Central memory CD4-positive, alpha-beta T cell (primary cell): ENCODE measurements around the gene MRGPRE.

Experiments used
- DNase-seq: peaks from one replicate; pipeline ENCODE4 v3.0.0; 2022

MRGPRE gene

DNA sequence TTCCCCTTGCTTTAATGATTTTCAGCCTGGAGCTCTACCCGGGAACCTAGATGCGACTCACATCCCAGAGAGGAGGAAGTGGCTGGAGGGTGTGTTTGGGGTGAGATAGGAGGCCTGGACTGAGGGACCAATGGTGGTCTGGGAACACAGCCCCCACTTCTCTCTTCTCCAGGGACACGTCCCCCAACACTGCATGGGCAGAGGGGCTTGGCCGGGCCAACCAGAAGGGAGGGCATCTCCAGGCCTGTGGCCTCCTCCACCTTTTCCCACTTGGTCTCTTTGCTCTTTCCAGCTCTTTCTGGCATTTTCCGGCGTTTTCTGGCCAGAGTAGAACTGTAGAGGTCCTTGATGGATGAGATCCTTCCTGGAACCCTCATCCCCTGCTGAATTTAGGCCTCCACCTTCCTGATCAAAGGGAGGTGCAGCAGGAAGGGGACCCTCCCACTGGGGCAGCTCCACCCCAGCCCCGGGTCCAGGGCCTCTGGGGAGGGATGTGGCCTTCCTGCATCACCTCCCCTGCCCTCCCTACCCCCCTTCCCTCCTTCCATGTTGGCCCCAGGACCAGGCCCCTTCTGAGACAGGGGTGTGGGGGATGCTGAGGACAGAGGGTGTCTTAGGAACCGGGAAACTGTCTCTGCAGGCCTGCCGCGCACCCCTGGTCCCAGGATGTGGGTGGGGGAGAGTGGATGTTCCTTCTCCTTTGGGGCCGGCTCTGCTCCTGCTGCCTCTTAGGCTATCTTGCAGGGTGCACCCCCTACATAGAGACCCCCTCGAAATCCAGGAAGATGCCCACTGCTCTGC is 38.0 kb downstream of the MRGPRE start:
- DNase-seq: no peak

DNA sequence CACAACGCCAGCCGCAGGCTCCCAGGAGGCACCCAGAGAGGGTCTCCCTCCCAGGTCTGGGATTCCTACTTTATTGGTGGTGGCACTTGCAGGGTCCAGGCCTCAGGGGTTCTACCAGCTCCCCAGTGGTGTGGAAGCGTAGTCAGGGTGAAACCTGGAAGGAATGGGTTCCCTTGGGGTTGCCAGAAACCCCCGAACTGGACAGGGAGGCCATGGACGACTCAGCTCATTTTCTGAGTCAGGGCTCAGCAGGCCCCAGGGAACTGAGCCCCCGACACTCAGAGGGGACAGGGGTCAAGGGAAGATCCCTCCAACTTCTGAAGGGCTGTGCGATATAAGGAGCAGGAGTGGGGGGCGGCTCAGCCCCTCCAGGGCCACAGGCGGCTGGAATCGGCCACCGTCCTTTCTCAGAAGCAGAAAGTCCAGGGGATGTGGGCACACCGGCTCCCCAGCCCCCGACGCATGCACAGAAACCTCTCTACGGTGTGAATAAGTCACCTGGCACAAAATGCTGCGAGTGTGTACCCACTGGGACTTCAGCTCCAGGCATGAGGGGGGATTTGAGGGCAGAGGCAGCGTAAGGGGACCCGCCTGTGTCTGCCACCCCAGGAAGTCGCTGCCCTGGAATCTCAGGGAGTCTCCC is 38.7 kb downstream of the MRGPRE start:
- no peak for DNase-seq

DNA sequence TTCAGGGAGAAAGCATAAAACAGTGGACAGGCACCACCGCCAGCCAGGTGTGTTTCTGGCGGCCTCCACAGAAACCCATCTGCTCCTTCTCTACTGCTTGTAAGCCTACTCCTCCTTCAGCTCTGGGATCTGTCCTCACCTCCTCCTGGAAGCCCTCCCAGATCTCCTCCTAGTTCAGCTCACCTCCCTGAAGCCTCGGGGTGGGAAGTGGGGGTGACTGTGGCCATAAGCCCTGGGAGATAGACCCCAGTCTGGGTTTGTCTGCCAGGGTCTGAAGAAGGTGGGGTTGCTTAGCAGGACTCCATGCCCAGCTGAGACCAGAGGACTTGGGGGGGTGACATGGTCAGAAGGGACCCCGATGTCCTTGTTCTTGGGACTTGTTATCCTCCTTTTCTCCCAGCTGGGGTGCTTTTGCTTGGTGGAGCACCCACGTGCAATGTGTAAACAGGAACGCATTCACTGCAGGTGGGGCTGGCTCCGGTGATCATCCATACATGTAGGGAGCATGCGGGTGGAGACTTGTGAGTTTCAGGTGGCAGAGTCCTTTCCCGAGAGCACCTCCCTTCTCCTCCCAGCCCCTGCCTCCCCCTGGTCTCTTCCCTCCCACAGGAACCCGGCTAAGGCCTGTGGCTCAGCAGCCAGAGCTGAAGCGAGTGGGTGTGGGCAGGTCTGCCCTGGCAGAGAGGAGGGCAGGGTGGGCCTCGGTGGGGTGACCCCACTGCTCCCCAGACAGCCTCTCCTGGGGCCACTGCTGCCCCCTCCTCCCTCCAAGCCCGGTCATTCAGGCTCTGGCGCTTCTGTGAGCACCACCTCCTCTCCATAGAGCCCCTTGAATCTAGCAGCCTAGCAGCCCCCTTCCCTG is 39.5 kb downstream of the MRGPRE start:
- DNase-seq: no peak

DNA sequence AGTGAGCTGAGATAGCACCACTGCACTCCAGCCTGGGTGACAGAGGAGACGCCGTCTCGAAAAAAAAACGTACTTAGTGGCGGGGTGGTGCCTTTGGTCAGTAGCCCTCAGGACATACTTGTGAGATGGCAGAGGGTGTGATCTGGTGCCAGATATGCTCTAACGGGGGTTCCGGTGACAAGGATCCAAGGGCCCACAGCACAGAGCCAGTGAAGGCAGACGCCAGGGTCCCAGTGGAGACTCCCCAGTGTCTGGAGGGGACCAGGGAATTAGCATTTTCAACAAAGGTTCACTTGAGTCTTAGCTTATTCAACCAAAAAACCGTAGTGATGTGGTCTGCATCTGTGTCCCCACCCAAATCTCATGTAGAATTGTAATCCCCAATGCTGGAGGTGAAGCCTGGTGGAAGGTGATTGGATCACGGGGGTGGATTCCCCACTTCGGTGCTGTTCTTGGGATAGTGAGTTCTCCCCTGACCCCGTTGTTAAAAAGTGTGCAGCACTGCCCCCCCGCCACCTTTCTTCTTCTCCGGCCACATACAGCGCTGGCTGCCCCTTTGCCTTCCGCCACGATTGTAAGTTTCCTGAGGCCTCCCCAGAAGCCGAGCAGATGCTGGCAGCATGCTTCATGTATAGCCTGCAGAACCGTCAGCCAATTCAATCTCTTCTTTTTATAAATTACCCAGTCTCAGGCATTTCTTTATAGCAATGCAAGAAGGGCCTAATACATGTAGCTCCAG is 40.5 kb downstream of the MRGPRE start:
- no peak for DNase-seq

DNA sequence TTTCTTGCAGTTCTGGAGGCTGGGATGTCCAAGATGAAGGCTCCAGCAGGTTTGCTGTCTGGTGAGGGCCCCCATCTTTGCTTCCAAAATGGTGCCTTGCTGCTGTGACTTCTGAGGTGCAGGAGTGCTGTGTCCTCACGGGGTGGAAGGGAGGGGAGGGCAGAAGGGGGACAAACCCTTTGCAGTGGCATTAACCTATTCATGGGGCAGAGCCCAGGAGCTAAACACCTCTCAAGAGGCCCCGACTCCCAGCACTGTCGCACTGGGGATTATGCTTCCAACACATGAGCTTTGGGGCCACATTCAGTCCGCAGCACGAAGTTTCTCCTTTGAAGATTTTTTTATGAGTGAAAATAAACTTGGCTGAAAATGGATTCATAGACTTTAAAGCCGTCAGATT is 41.6 kb downstream of the MRGPRE start:
- DNase-seq: no peak

DNA sequence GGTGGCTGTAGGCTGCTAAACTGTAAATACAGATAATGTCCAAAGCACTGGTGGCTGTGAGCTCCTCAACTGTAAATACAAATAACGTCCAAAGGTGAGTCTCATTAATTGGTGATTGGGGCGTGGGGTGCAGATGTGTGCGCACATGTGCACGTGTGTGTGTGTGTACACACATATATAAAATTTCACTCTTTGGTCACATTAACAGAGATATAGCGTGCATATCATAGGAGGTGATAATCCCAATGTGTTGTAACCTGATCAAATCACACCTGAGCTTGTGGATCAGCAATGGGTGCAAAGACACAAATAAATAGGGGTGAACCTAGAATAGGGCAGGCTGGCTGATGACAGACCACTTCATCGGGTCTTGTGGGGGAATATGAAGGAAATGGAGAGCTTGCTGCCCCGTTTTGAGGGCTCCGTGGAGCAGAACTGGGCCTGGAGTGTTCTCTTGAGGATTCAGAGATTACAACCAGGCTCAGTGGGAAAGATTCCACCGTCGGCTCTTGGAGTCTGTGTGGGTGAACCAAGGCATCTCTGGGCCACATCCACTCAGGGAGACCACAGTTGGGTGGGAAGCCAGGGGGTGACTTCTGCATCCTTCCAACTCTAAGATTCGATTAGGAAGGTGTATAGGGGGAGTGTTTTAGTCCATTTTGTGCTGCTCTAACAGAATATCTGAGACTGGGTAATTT is 42.2 kb downstream of the MRGPRE start:
- no peak for DNase-seq

DNA sequence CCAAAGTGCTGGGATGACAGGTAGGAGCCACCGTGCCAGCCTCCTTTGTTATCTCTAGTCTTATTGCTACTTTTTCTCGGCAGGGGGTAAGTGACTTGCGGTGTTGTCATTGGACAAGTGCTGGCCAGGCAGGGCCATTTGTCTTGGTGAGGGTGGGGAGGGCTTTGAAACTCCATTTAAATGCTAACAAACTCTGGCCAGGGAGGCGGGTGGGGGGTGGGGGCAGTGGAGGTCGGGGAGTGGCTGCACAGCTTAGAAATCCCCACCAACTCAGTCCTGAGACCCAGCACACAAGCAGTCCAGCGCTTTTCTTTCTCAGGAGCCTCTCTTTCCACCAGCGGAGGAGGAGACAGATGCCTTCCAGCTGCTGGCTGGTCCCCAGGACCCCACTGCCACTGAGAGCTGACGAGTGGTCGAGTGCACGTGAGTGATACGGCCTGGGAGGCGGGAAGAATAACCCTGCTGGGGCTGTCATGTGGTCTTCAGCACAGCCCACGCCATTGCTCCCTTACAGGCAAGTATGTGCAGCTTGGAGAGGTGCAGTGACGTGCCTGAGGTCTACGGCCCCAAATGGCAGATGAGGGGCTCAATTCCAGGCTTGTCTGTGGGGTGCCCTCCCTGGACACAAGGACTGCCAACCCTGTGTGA is 42.9 kb downstream of the MRGPRE start:
- DNase-seq: no peak

DNA sequence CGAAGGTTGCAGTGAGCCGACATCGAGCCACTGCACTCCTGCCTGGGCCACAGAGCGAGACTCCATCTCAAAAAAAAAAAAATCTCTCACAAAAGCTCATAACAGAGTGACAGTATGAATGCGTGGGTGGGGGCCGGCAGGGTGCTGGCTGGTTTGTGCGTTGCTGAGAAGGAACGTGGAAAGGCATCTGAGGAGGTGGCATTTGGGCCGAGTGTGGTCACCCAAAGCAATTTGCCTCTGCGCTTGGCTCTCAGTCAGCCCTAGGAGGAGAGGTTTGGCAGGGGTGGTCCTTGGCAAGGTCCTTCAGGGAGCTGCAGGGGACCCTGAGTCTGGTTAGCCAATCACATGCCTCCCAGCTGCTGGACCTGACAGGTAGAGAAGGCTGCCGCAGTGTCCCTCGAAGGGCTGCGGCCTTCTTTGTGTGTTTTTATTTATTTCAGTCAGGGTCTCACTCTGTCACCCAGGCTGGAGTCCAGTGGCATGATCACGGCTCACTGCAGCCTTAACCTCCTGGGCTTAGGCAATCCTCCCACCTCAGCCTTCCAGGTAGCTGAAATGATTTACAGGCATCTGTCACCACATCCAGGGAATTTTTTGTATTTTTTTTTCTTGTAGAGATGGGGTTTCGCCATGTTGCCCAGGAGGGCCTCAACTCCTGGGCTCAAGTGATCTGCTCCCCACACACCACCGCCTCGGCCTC is 43.6 kb downstream of the MRGPRE start:
- no peak for DNase-seq

DNA sequence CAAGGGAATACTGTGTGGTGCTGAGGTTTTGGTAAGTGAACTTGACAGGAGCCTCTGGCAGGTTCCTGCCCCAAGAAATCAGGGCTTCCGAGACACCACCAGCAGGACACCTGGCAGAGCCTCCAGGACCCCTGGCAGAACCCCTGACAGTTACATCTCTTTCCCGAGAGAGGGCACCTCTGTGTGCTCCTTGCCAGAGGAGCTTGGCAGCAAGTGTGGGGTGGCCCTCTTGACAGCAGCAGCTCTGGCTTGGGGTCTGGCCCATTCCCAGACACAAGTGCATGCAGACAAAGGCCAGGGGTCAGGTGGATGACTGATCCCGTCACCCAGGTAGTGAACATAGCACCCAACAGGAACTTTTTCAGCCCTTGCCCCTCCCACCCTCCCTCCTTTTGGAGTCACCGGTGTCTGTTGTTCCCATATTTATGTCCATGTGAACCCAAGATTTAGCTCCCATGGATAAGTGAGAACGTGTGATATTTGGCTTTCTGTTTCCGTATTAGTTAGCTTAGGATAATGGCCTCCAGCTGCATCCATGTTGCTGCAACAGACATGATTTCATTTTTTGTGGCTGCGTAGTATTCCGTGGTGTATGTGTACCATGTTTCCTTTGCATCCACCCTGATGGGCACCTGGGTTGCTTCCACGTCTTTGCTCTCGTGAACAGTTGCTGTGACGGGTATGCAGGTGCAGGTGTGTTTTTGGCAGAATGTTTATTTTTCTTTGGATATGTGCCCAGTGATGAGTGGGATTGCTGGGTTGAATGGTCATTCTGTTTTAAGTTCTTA is 45.9 kb downstream of the MRGPRE start:
- no peak for DNase-seq

DNA sequence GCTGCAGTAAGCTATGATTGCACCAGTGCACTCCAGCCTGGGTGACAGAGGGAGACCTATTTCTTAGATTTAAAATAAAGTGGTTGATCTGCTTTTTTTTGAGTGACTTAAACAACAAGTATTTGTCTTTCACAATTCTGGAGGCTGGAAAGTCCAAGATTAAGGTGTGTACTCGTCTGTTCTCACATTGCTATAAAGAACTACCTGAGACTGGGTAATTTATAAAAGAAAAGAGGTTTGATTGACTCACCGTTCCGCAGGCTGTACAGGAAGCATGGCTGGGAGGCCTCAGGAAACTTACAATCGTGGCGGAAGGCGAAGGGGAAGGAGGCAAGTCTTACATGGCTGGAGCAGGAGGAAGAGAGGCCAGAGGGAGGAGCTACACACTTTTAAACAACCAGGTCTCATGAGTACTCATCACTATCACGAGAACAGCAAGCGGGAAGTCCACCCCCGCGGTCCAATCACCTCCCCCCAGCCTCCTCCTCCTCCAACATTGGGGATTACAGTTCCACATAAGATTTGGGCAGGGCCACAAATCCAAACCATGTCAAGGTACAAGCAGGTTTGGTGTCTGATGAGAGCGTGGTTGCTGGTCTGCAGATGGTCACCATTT is 47.4 kb downstream of the MRGPRE start:
- DNase-seq: no peak

DNA sequence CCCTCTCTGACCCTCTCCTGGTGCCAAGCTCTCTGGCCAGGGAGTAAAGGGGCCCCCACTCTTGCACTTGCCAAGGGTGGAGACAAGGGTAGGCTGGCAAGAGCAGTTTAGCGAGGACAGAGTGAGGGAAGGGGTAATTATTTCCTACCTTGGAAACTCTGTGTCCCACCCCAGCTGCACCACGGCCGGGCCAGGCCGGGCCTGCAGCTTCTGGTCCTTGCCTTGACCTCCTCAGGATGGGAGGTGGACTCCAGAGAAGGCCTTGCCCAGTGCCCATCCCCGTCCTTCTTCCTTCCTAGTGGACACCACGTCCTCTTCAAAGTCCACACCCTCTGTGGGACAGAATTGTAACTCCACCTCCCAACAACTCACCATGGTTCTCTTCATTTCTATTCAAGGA is 48.7 kb downstream of the MRGPRE start:
- DNase-seq: no peak

DNA sequence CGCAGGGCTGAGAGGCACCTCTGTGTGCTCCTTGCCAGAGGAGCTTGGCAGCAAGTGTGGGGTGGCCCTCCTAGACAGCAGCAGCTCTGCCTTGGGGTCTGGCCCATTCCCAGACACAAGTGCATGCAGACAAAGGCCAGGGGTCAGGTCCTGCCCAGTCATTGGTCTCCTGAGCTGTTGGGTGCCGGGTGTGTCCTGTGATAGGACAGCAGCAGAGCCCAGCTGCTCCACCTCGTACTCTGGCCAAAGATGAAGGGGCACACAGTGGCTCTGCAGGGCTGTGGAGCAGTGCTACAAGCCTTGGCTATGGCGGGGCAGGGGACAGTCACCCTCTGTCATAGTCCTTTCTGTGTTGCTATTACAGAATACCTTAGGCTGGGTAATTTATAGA is 49.8 kb downstream of the MRGPRE start:
- DNase-seq: no peak

DNA sequence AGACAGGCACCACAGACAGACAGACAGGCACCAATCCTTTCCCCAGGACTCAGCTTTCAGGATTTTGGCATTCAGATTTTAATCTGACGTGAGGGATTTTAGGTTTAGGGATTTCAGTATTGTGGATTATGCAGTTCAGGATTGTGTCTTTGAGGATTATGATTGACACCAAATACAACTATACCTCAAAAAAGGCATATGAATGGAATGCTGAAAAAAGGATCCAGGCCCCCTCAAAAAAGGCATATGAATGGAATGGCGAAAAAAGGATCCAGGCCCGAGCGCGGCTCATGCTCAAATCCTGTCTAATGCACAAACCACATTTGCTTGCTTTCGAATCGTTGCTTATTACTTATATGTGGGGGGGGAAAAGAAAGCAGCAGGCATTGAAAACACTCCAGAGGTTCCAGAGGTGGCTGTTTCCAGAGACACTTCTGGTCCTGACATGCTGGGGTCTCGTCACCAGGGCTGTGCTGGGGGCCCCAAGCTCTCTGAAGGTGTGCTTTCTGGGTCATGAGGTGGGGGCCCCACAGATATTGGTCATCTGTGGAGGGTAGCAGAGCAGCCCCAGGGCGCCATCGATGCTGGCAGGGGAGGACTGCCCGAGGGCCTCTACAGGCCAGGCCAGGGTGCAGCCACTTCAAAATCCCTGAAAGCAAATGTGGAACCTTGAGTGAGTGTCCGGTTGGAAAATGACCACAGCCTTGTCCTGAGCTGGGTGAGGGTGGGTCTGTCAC is 50.3 kb downstream of the MRGPRE start:
- no peak for DNase-seq

DNA sequence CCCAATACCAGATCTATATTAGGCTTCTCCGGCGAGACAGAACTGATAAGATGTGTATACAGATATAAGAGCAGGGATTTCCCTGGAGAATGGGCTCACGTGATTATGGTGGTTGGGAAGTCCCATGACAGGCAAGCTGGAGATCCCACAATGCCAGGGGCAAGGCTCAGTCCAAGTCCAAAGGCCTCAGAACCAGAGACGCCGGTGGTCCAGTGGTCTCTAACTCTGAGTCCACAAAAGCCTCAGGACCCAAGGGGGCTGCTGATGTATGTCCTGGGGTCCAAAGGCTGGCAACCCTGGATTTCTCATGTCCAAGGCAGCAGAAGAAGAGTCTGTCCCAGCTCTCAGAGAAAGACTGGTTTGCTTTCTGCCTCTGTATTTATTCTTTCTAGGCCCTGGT is 51.3 kb downstream of the MRGPRE start:
- DNase-seq: no peak

DNA sequence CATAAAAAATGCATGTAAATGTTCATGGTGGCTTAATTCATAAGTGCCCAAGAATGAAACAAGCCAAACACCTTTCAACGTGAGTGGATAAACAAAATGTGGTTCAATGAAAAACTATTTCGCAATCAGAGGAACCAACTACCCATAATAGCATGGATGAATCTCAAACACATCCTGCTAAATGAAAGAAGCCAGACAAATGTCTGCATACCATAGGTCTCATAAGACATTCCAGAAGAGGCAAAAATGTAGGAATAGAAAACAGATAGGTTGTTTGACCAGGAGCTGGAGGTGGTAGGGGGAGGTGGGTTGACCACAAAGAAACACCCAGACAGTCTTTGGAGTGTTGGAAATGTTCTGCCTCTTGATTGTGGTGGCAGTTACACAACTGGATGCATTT is 53.9 kb downstream of the MRGPRE start:
- DNase-seq: no peak

DNA sequence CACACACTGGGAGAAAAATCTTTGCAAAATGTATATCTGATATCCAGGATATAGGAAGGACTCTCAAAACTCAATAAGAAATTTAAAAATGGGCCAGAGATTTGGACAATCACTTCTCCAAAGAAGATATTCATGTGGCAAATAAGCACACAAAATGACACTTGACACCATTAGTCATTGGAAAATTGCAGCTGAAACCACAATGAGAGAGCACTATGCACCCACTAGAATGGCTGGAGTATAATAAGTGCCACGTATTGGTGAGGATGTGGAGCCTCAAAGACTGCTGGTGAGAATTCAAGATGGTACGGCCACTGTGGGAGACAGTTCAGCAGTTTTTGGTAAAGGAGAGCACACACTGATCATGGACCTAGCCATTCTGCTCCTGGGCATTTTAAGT is 54.3 kb downstream of the MRGPRE start:
- no peak for DNase-seq
